GM21360 (cell line): ENCODE measurements around the gene ATP8B4.

Source experiments
- ATAC-seq: cut with Tn5 transposase; IDR thresholded peaks from one replicate; pipeline ENCODE4 v1.9.1; 2021; ENCODE audit warnings: mild to moderate bottlenecking, moderate library complexity; ENCODE audit not compliant: unreplicated experiment

The ATP8B4 gene

DNA sequence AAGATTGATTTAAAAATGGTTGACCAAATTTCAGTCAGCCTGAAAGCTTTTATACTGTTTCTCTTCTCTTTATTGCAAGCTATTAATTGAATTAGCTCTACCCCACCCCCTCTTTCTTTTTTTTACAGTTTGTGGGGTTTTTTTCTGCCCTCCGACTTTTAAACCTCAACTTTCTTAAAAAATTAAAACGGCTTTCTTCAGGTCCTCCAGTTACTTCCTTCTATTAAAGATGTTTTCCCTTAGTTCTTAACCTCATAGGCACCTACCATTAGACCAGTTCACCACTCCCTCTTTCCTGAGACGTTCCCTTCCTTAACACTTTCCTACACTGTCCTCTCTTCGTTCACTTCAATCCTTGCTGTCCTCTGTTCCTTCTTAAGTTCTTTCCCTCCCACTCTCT is 52.4 kb downstream of the ATP8B4 start:
- no peak for ATAC-seq

DNA sequence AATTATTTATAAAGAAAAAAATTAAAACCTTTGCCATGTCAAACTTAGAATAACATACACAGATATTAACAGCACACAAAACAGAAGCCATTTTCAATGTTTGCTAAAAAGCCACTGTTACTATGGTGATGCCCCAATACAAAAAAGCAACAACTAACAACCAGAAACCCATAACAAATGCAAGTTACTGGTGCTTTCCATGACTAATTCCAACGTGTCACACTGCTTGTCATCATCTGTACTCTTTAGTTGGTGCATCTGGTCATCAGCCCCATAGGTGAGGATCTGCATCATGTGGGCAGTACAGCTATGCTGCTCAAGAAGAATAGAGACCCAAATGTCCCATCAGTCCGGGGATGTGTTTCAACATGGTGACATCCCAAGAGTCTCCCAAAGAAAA is 52.8 kb downstream of the ATP8B4 start:
- ATAC-seq = no peak

DNA sequence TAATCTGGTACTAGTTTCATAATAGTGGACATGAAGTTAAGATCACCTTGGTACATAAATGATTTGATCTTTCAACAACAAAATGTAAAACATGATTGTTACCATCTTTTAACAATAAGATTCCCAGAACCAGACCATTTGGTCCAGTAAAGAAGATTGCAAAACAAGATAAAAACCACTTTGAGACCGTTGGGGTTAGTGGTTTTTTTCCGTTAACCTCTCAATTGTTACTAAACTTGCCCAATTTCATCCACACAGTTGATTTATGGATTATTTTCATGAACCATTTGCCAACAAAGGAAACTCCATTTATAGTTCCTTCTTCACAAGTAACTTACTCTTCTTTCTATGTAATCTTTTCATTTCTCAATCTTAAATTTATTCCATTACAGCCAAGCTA is 53.8 kb downstream of the ATP8B4 start:
- ATAC-seq = no peak

DNA sequence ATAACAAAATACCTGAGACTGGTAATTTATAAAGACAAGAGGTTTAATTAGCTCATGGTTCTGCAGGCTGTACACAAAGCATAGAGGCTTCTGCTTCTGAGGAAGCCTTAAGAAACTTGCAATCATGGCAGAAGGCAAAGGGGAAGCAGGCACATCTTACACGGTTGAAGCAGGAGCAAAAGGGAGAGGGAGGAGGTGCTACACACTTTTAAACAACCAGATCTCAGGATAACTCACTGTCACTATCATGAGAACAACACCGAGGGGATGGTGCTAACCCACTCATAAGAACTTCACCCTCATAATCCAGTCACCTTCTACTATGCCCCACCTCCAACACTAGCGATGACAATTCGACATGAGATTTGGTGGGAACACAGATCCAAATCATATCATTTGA is 54.4 kb downstream of the ATP8B4 start:
- no peak for ATAC-seq

DNA sequence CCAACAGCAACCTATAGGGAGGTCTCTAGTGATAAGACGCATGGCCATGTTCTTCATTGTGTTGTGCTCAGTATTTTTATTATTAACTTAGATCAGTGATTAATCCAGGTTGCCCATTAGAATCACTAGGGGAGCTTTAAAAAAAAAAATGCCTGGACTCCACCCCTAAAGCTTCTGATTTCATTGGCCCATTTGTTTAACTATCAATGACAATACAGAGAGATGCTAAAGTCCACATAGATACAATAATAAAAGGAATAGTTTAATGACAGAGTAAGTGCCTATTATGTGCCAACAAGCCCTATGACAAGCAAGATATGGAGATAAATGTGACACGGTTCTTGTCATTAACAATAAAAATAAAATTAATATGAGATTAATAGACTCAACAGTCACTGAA is 55.8 kb downstream of the ATP8B4 start:
- ATAC-seq = no peak

DNA sequence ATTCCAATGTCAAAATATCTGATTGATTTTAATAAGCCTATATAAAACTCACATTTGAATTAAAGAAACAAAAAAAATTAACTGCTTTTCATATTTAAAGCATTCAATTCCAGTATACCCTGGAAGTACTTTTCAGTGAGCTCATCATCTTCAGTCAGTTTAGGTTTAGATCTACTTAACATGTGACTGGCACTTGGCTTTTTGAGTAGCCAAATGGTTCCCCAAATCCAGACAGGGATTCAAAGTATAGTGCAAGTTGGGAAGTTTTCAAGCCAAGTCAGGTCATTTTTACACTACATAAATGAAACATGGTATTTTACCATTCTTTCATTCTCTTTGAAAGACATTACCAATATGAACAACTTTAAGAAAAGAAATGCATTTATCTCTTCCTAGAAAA is 57.5 kb downstream of the ATP8B4 start:
- ATAC-seq = no peak

DNA sequence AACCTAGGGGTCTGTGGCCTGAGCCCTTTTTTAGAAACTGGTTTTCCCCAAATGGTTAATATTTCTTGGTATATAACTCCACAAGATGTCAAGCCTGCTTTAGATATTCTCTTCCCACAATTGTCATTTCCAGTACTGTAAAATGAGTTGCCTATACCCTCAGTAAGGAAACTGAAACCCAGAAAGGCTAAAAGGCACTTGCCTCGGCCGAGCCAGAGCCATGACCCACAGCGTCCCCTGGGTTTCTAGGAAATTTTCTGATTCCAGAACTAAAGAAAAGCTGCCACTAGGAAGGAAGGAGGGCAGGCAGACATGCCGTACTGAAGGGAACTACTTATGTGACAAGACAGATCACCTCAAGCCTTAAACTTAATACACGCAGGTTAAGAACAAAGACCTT is 59.1 kb downstream of the ATP8B4 start:
- ATAC-seq = no peak

DNA sequence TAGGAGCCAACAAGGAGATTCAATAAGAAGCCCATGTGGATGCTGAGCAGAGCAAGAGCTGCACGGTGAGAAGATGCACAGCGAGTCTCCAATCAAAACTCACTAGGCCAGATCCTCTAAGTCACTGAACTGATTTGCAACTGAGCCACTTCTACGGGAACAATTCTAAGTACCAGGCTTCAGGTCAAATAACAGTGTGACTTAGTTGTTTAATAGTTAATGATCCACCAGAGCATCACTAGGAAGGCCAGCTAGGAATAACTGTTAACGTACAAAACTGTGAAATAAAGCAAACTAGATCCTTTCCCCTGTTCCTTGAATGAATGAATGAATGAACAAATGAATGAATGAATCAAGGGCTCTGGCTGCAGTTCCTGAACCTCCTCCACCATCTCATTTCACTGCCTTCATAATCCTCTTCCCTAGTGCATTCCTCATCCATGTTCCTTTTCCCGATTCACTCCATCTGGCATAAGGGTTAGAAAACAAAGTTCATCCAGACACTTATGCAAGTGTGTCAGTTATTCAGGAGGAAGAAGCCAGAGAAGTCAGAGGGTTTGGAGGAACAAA is 59.7 kb downstream of the ATP8B4 start:
- ATAC-seq = no peak

DNA sequence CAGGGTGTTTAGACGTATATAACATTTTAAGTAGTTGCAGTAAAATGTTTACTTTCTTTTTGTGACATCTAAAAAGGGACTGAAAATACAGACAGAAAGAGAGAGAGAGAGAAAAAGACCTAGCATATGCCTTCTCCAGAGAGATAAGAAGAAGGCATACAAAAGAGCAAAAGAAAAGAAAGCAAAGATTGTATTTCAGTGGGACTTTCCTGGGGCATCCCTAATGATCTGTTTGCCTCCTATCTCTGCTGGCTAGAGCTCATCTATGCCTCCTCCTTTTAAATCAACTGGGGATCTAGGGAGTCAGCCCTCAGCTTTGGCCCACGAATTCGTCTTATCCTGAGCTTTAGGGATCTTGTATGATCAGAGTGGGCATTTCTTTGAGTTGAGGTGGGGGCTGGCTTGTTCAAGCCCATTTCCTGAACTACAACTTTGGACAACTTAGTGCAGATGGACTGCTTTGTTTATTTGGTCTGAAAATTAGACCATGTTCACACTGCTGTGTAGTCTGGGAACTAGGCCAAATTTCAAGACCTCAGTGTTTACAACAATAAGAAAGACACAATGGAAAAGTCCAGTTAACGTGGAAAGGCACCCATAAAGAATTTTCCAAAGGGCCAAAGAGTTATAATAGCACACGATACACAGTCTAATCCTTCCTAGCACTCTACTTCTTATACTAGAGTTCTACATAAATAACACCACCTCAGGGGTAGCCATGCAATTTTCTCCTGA is 61.0 kb downstream of the ATP8B4 start:
- no peak for ATAC-seq

DNA sequence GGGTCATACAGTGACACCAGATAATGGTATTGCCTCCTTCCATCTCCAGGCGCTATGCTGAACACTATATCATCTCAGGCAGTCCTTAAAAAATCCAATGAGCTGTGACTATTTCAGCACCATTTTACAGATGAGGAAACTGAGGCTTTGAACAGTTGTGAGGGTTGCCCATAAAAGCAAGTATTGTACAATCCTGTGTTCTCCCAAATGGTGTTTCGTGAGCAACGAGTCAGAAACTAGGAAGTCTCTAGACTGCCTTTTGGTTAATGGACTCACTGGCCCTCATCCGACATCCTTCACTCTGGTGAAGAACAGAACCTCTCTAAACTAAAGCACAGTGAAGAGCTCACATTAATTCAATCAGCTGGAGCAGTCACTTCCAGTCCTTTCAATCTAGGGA is 61.8 kb downstream of the ATP8B4 start:
- no peak for ATAC-seq

DNA sequence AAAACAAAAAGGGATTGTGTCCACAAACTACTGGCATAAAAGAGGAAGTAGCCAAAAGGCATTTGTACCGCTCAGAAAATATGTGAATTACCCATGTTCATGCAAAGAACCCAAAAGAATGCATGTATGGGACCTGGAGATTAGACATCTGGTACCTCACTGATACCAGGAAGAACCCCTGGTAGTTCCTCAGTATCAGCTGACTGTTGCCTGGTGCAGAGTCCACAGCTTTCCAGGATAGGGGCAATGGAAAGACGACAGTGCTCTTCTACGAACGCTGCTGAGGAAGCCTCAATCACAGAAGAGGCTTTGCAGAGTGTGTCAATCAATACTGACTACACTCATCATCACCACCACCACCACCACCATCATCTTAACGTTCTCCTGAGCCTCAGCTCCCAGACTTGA is 63.3 kb downstream of the ATP8B4 start:
- no peak for ATAC-seq

DNA sequence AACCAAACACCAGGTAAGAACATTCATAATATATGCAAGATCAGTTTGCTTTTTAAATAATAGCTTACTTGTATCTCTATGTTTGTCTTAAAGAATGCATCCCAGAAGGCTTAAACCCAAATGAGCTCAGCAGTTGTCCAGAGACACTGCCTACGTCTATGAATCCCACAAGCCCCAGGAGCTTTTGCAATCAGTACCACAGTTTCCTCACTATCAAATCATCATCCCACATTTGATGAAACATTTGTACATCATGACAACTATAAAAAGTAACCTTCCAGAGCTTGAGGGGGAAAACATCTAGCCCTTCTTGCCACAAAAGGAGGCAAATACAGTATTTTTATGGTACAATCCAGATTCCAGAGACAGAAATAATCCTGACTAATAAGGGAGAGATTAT is 63.7 kb downstream of the ATP8B4 start:
- no peak for ATAC-seq

DNA sequence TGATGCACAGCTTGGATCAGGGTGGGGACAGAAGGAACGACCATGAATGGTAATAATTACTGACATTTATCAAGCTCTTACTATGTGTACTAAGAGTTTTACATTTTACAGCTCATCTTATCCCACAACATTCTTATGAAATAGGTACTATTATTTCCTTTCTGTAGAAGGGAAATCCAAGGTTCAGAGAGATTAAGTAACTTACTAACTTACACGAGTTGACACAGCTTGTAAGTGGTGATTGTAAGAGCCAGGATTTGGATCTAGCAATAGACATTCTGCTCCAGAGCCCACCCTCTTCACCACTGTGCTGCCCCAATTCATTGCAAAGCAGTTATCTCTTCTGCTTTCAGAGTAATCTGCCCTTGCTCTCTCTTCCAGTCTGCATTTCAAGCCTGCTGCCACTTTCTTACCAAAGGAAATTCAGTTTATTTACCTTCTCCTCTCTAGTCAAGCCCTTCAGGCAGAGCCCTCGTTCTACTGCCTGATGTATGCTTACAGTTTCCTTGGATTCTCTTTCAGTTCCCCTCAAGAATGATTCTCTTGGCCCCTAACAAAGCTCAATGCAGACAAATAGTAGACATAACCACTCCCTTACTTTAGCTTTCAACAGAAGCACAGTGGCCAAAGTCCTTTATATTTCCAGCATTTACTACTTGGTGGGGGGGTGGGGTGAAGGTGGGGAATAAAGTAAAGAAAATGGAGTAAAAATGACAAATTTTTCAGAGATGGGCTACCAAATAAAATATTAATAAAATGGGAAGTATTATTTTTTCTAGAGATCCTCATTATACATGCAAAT is 65.8 kb downstream of the ATP8B4 start:
- no peak for ATAC-seq

DNA sequence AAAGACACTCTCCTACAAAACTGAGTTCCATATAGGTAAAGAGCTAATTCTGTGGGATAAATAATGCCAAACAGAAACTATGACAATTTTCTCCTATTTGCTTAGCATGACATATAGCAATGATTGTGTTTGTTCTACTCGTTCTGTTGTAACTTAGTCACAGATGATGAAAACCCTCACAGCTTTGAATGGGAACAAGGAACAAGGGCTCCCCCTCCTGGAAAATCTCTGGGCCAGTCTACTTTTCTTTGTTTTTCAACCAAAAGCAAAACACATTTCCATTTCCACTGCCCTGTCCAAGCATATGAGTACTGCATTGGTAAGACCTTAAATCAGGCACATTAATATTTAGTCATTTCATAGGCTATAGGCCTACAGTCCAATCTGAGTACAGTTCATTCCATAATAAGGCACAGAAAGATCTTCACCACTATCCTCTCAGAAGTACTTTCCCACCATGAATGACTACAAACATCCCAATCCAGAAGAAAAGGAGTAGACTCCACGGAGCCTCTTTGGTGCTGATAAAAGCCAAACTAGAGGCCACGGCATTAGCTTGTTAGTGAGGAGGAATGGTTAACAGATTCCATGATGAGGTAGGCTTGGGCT is 67.1 kb downstream of the ATP8B4 start:
- no peak for ATAC-seq

DNA sequence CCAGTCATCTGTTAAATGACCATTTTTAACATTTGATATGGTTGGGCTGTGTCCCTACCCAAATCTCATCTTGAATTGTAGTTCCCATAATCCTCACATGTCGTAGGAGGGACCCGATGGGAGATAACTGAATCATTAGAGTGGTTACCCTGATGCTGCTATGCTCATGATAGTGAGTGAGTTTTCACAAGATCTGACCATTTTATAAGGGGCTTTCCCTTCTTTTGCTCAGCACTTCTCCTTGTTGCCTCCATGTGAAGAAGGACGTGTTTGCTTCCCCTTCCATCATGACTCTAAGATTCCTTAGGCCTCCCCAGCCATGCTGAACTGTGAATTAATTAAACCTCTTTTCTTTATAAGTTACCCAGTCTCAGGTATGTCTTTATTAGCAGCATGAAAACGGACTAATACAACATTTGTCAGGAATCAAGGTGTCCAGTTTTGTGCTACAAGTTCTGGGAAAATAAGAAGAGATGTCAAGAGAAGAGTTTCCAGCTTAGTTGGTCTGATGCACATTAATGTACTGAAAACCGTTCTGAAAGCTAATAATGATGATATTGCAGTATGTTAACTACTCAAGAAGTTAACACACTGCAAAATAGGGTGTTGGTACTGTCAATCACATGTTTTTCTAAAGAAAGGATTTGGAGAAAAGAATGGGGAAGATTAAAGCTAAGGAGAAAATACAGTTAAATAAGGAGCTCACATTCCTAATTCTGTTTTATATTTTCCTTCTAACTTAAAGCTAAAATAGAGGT is 67.9 kb downstream of the ATP8B4 start:
- no peak for ATAC-seq

DNA sequence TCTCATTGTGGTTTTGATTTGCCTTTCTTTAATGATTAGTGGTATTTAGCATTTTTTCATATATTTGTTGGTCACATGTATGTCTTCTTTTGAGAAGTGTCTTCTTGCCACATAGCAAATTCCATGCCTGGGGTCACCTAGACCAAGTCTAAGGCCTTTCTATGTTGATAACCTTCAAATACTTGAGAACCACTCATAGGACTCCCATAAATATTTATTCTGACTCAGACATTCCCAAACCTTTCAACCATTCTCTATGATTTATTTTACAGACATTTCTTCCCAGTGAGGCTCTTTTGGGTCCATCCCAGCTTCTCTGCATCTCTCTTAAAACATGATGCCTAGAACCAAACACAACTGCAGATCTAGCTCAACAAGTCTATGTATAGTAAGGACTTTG is 69.2 kb downstream of the ATP8B4 start:
- no peak for ATAC-seq

DNA sequence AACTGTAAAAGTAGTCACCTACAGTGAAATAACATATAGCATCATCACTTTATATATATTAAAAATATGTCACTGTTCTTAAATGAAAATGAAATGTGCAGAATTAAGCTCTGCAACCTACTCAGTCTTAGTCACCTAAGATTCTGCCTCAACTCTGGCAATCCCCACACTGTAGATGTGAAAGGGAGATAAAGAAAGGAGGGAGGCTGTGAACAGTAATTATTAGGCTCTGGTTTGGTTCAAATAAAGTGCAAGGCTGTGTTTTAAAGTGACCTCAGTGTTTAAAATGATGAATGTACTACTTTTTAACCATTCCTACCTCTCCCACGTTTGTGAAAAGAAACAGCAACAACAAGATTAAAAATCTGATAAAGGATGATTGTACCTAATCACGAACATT is 72.2 kb downstream of the ATP8B4 start:
- ATAC-seq = no peak

DNA sequence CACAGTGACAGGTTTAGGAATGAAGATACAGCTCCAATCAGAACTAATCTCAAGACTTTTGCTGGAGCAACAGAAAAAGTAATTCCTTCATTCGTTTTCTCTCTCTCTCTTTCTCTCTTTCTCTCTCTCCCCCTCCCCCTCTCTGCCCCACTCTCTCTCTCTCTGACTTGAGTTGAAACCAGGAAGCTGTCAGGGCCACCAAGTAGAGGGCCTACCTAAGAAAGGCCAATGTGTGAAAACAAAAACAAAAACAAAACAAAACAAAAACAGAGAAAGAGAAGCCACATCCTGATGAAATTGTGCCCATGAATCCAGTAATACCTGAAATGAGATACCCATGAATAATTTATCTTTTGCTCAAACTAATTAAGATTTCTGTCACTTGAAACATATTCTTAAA is 72.9 kb downstream of the ATP8B4 start:
- ATAC-seq = peak; percentile 49

DNA sequence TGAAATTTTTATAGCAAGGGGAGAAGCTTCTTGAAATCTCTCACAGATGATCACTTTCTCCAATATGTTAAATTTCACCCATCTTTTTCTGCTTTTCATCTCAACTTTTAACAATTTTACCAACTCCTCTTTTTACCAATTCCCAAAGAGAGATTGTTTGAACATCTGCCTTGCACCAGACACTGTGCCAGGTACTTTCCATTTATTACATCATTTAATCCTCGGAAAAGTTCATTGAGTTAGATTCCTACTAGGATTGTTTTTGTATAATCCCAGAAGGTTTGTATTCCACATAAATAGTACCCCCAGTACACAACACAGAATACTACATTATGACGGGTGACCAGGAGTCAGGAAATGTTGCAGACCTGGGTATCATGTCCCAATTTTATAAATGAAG is 74.1 kb downstream of the ATP8B4 start:
- no peak for ATAC-seq

DNA sequence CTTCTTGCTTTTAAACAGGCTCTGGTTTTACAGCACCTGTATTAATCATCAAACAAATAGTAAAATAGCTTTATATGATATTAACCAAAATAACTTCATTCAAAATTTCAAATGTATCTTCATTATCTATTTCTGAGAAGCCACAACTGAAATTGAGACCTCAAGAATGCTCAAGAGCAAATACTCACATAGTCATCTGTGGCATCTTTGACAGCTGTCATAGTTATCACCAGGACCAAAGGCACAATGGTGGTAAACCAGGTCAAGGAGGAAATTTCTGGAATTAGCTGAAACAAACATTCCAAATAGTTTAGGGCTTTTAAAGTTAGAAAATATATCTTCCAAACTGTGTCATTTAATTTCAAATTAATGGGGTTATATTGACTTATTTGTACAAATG is 74.6 kb downstream of the ATP8B4 start:
- ATAC-seq = no peak

DNA sequence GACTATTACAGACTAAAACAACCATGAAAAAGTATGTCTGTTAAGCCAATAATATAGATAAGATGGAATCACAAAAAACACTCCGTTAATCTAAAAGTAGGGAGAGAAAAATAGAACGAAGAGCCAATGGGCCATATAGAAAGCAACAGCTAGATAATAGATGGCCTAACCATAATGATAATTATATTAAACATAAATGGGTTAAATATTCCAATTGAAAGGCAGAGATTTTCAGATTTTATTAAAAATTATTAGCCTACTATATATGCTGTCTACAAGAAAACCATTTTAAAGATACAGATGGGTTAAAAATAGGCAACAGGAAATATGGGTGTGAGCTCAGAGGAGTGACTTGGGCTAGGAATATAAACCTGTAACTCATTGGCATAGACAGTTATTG is 76.3 kb downstream of the ATP8B4 start:
- no peak for ATAC-seq
